Omental fat pad (tissue), 4 donors: ENCODE measurements around the gene NUP62. TPM values are rescaled to one million over a fixed set of nuclear protein-coding genes. Genes with fewer than 3 reads are reported as not detected.

Experiments used
- ATAC-seq: fragments of 150-250 bp; one replicate; pipeline ENCODE4 v1.9.1; 2016; ENCODE audit warnings: mild to moderate bottlenecking, moderate library complexity; ENCODE audit not compliant: low FRiP score
- DNase-seq: peaks from one replicate; pipeline ENCODE4 v3.0.0-alpha.2; 2019; ENCODE audit warnings: low spot score
- CTCF ChIP-seq, 3 donors: fragments of 450-650 bp; IDR thresholded peaks; one replicate each; pipeline ENCODE4 v1.5.1; 2016 to 2017; ENCODE audit warnings: antibody characterized with exemption in 3 of 3, mild to moderate bottlenecking in 3 of 3, moderate library complexity in 2 of 3
- total RNA-seq, 4 donors: library from RNA; depleted of rRNA; stranded (reverse); fragments of >200 nt; gene quantifications; one replicate each; pipeline ENCODE4 v1.1.0, GENCODE V29; 2016

Gene NUP62
- total RNA-seq, 4 donors from 2014 or later = 24.9 to 45.5 (median 30.6) TPM

GRCh38 chr19:49883094-49883493 is 46.2 kb downstream of the NUP62 start:
- no peak for DNase-seq

GRCh38 chr19:49882643-49883042 is 46.7 kb downstream of the NUP62 start:
- no peak for ATAC-seq
- no peak for TF ChIP-seq CTCF (IDR thresholded peaks at IDR 0.05)
- DNase-seq = no peak

More at GRCh38 chr19:49883094-49883493, 46.2 kb downstream of the NUP62 start:
- ATAC-seq = no peak
- no peak for TF ChIP-seq CTCF (IDR thresholded peaks at IDR 0.05)

- TF ChIP-seq CTCF (IDR thresholded peaks at IDR 0.05) = no peak
- no peak for DNase-seq
- ATAC-seq = no peak
Observed at GRCh38 chr19:49881672-49882394, 47.5 kb downstream of the NUP62 start.

GRCh38 chr19:49881186-49881585 is 48.1 kb downstream of the NUP62 start:
- no peak for DNase-seq
- ATAC-seq = no peak
- no peak for TF ChIP-seq CTCF (IDR thresholded peaks at IDR 0.05)

- no peak for DNase-seq
- TF ChIP-seq CTCF (IDR thresholded peaks at IDR 0.05) = no peak
- ATAC-seq = no peak
Observed at GRCh38 chr19:49880162-49880869, 49.0 kb downstream of the NUP62 start.

GRCh38 chr19:49879243-49879963 is 49.9 kb downstream of the NUP62 start:
- no peak for DNase-seq
- no peak for TF ChIP-seq CTCF (IDR thresholded peaks at IDR 0.05)
- no peak for ATAC-seq
